ENCODE measurements around the gene FNDC3B.

The FNDC3B gene

DNA sequence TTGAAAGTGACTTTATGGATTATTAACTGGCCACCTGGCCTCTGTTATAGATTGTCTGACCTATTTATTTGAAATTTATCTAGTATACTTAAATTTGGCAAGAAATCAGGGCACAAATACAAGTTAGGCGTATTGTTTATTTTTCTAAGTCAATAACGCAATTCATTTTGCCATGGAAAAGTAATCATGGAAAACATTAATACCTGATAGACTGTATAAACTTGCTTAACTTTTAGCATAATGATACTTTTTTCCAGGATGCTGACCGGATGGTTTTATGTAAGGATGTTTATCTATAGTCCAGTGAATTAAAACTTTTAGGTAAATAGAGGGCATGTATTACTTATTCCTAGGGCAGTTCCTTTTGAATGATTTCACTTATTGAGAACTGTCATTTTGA lies 20.2 kb downstream of the FNDC3B start:
- Histone ChIP-seq H3K36me3 (ENCODE audit: low read length) (no peaks in the 10 kb centered on the region), H2AFZ (ENCODE audit: low read depth, low read length, severe bottlenecking) (no peak overlapping the region), H3F3A (ENCODE audit: insufficient read depth) (no peaks in the 10 kb centered on the region), H3K79me2 (ENCODE audit: insufficient read depth, low read length) (no peaks in the 10 kb centered on the region), H3K9me3 (ENCODE audit: insufficient read depth, low read length) (no peaks in the 10 kb centered on the region), H3K9ac (ENCODE audit: low read length) (no peak overlapping the region), H3K9me2 (replicated peaks; ENCODE audit: insufficient read depth, low read length) (no peaks in the 10 kb centered on the region), H3K27me3 (ENCODE audit: low read length) (no peaks in the 10 kb centered on the region), H4K20me1 (ENCODE audit: low read depth, low read length) (0 out of 2 replicates have a peak, but pooled peaks cover 5% of the 10 kb centered on the region), H3K27ac (ENCODE audit: low read depth, low read length) (no peak overlapping the region), H3K4me3 (ENCODE audit: insufficient read depth, low read length, poor library complexity, severe bottlenecking) (no peak overlapping the region), H3K4me2 (ENCODE audit: low read depth, low read length, poor library complexity, severe bottlenecking) (no peak overlapping the region)
- no peak for TF ChIP-seq EZH2phosphoT487 (conservative IDR thresholded peaks at IDR 0.05; ENCODE audit: low read length)
- TF ChIP-seq, protein P1, sequence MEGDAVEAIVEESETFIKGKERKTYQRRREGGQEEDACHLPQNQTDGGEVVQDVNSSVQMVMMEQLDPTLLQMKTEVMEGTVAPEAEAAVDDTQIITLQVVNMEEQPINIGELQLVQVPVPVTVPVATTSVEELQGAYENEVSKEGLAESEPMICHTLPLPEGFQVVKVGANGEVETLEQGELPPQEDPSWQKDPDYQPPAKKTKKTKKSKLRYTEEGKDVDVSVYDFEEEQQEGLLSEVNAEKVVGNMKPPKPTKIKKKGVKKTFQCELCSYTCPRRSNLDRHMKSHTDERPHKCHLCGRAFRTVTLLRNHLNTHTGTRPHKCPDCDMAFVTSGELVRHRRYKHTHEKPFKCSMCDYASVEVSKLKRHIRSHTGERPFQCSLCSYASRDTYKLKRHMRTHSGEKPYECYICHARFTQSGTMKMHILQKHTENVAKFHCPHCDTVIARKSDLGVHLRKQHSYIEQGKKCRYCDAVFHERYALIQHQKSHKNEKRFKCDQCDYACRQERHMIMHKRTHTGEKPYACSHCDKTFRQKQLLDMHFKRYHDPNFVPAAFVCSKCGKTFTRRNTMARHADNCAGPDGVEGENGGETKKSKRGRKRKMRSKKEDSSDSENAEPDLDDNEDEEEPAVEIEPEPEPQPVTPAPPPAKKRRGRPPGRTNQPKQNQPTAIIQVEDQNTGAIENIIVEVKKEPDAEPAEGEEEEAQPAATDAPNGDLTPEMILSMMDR (IDR thresholded peaks at IDR 0.05; ENCODE audit: insufficient read depth, low read length, poor library complexity, severe bottlenecking) = no peak

DNA sequence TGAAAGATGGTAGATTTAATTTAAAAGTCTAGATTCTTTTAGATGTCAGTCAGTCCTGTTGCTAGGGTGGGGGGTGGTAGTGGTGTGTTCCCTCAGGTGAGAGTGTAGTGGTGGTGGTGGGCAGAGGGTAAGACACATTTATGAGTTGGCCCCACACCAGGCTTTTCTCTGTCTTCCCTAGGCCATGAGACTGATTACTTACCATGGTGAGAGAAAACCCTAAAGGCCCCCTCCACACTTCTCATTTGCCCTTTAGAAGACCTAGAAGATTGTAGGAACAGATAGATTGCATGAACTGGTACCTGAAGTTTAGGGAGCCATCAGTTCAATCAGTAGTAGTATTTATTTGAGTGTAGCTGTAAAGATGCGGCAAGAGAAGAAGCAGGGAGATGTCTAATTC lies 20.9 kb downstream of the FNDC3B start:
- Histone ChIP-seq H3K27me3 (ENCODE audit: low read length) (no peaks in the 10 kb centered on the region), H3K9me2 (replicated peaks; ENCODE audit: insufficient read depth, low read length) (no peaks in the 10 kb centered on the region), H3K9ac (ENCODE audit: low read length) (no peak overlapping the region), H4K20me1 (ENCODE audit: low read depth, low read length) (0 out of 2 replicates have a peak, but pooled peaks cover 5% of the 10 kb centered on the region), H3K27ac (ENCODE audit: low read depth, low read length) (no peak overlapping the region), H3K9me3 (ENCODE audit: insufficient read depth, low read length) (no peaks in the 10 kb centered on the region), H2AFZ (ENCODE audit: low read depth, low read length, severe bottlenecking) (no peak overlapping the region), H3K36me3 (ENCODE audit: low read length) (no peaks in the 10 kb centered on the region), H3K4me3 (ENCODE audit: insufficient read depth, low read length, poor library complexity, severe bottlenecking) (no peak overlapping the region), H3K79me2 (ENCODE audit: insufficient read depth, low read length) (no peaks in the 10 kb centered on the region), H3K4me2 (ENCODE audit: low read depth, low read length, poor library complexity, severe bottlenecking) (no peak overlapping the region), H3F3A (ENCODE audit: insufficient read depth) (no peaks in the 10 kb centered on the region)
- no peak for TF ChIP-seq EZH2phosphoT487 (conservative IDR thresholded peaks at IDR 0.05; ENCODE audit: low read length)
- TF ChIP-seq, protein P1 (IDR thresholded peaks at IDR 0.05; ENCODE audit: insufficient read depth, low read length, poor library complexity, severe bottlenecking) = no peak

DNA sequence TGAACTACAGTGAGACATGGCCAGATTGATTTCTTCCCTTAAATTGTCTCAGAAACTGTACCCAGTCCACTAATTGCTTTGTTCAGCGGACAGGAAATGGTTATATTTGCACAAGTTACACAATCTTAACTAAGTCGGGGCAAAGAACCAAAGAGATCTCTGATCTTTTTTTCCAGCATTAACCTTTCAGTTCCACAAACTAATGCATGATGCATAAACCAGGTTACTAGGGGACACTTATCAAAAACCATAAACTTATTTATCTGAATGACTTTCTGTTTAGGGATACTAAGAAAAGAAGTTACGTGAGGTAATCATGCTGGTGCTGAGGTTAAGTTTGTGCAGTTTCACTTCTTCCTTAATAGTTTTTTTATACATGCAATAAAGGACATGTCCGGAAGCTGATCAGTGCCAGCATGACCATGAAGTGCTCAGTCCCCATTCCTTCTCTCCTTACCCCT lies 22.4 kb downstream of the FNDC3B start:
- 0 out of 2 replicates have a peak, but pooled peaks cover 2% of the 10 kb centered on the region for H4K20me1 ChIP-seq (ENCODE audit: low read depth, low read length)
- no peak overlapping the region for H2AFZ ChIP-seq (ENCODE audit: low read depth, low read length, severe bottlenecking)
- H3K27me3 ChIP-seq (ENCODE audit: low read length) = no peaks in the 10 kb centered on the region
- H3F3A ChIP-seq (ENCODE audit: insufficient read depth) = no peaks in the 10 kb centered on the region
- H3K79me2 ChIP-seq (ENCODE audit: insufficient read depth, low read length) = no peaks in the 10 kb centered on the region
- H3K36me3 ChIP-seq (ENCODE audit: low read length) = no peaks in the 10 kb centered on the region
- H3K4me2 ChIP-seq (ENCODE audit: low read depth, low read length, poor library complexity, severe bottlenecking) = peak overlapping the region; percentile 38
- no peak overlapping the region for H3K9ac ChIP-seq (ENCODE audit: low read length)
- H3K4me3 ChIP-seq (ENCODE audit: insufficient read depth, low read length, poor library complexity, severe bottlenecking) = no peak overlapping the region
- H3K27ac ChIP-seq (ENCODE audit: low read depth, low read length) = no peak overlapping the region
- H3K9me2 ChIP-seq (replicated peaks; ENCODE audit: insufficient read depth, low read length) = no peaks in the 10 kb centered on the region
- no peak for TF ChIP-seq EZH2phosphoT487 (conservative IDR thresholded peaks at IDR 0.05; ENCODE audit: low read length)
- TF ChIP-seq, protein P1 (IDR thresholded peaks at IDR 0.05; ENCODE audit: insufficient read depth, low read length, poor library complexity, severe bottlenecking) = no peak
- H3K9me3 ChIP-seq (ENCODE audit: insufficient read depth, low read length) = no peaks in the 10 kb centered on the region

Measured in SU-DHL-6 (cell line).